ENCODE data around the gene EIF3A.
"Not testable (repeated sequence)": the region's sequence is repeated elsewhere in the genome, so short reads cannot be mapped to it uniquely, and the experiment has no call there.

Gene EIF3A, protein sequence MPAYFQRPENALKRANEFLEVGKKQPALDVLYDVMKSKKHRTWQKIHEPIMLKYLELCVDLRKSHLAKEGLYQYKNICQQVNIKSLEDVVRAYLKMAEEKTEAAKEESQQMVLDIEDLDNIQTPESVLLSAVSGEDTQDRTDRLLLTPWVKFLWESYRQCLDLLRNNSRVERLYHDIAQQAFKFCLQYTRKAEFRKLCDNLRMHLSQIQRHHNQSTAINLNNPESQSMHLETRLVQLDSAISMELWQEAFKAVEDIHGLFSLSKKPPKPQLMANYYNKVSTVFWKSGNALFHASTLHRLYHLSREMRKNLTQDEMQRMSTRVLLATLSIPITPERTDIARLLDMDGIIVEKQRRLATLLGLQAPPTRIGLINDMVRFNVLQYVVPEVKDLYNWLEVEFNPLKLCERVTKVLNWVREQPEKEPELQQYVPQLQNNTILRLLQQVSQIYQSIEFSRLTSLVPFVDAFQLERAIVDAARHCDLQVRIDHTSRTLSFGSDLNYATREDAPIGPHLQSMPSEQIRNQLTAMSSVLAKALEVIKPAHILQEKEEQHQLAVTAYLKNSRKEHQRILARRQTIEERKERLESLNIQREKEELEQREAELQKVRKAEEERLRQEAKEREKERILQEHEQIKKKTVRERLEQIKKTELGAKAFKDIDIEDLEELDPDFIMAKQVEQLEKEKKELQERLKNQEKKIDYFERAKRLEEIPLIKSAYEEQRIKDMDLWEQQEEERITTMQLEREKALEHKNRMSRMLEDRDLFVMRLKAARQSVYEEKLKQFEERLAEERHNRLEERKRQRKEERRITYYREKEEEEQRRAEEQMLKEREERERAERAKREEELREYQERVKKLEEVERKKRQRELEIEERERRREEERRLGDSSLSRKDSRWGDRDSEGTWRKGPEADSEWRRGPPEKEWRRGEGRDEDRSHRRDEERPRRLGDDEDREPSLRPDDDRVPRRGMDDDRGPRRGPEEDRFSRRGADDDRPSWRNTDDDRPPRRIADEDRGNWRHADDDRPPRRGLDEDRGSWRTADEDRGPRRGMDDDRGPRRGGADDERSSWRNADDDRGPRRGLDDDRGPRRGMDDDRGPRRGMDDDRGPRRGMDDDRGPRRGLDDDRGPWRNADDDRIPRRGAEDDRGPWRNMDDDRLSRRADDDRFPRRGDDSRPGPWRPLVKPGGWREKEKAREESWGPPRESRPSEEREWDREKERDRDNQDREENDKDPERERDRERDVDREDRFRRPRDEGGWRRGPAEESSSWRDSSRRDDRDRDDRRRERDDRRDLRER (N-terminal part only)

DNA sequence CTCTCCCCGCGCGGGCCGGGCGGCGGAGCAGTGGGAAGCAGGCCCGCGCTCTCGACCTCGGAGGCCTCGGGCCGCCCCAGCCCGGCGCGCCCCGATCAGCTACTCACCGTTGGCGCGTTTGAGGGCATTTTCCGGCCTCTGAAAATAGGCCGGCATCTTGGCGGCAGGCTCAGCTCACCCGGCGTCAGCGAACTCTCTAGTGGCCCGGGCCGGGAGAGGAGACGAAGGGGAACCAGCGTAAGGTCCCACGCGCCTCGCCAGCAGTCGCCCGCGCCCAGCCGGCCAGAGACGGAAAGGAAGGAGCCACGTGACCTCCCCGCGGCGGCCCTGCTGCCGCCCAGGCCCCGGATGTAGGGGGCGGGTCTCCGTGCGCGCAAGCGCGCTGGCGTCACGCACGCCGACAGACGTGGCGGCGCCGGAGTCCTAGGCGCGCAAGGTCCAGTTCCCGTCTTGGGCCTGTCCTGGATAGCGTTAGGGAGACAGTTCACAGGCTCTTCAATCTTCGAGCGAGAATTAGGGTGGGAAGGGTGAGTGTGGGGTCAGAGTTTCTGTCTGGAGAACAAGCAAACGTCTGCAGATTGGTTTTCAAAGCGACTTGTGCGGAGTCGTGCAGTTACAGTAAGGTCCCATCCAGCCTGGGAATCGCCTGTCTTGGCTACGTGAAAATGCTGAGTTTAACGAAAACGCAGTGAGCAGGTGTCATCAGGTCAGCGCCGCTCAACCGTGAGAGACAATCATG lies at the start of gene EIF3A:
Gene EIF3A (minus strand): TSS at position 297 of the 739 bp plus-strand sequence. CDS start 141 bp downstream, at position 156.
- peak; percentile 83 for DNase-seq (ENCODE audit: low read depth in 2 of 2)

DNA sequence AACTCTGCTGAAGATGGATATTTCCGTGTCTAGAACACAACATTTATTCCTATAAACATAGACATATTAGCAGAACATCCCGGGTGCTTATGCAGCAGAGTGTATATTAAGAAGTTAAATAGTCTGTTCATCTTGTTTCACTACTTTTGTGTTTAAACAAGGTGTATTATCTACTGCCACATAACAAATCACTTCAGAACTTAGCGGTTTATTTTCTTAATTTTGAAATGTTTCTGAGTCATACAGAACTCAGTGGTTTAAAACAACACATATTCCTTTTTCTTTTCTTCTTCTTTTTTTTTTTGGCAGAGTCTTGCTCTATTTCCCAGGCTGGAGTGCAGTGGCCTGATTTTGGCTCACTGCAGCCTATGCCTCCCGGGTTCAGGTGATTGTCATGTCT lies 49.1 kb upstream of the EIF3A start:
- no peak for DNase-seq (ENCODE audit: low read depth in 2 of 2)

DNA sequence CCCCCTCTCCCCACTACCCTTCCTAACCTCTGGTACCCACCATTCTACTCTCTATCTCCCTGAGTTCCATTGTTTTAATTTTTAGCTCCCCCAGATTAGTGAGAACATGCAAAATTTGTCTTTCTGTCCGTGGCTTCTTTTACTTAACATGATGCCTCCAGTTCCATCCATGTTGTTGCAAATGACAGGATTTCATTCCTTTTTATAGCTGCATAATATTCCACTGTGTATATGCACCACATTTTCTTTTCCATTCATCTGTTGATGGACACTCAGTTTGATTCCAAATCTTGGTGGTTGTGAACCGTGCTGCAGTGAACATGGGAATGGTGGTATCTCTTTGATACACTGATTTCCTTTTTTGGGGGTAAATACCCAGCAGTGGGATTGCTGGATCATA lies 45.3 kb upstream of the EIF3A start:
- no peak for DNase-seq (ENCODE audit: low read depth in 2 of 2)

DNA sequence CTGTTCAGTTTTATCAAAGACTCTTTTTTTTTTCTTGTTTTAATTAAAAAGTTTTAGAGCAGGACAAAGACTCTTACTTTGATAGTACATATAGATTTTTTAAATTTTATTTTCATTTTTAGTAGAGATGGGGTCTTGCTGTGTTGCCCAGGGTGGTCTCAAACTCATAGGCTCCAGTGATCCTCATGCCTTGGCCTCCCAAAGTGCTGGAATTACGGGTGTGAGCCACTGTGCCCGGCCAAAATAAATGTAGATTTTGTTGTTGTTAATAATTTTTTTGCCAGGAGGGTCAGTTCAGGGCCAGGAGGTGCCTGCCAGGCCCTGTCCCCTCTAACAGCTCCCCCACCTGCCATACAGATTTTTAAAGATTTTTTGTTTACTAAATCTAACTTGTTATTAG lies 40.3 kb upstream of the EIF3A start:
- DNase-seq (ENCODE audit: low read depth in 2 of 2): no peak

DNA sequence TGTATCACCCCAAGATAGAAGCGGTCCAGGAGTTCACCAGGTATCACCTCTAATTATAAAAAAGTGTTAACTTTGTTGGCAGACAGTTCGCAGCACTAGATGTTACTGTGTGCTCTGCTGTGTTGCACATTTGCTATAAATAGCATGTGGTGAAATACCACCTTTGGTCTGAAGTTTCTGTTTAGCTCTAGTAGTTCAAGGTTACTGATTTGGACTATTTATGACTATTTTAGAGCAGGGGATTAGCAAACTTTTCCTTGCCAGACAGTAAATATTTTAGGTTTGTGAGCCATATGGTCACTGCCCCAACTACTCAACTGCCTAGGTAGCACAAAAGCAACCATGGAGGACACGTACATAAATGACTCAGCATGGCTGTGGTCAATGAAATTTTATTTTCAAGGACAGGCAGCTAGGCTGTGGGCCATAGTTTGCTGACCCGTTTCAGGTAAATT lies 39.8 kb upstream of the EIF3A start:
- no peak for DNase-seq (ENCODE audit: low read depth in 2 of 2)

DNA sequence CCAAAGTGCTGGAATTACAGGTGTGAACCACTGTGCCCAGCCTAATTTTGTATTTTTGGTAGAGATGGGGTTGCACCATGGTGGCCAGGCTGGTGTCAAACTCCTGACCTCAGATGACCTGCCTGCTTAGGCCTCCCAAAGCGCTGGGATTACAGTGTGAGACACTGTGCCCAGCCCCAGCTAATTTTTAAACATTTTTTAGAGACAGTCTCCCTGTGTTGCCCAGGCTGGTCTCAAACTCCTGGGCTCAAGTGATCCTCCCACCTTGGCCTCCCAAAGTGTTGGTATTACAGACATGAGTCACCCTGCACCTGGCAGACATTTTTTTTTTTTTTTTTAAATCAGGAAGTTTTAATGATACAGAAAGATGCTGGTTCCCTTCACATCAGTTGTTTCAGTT lies 38.8 kb upstream of the EIF3A start:
- no peak for DNase-seq (ENCODE audit: low read depth in 2 of 2)

DNA sequence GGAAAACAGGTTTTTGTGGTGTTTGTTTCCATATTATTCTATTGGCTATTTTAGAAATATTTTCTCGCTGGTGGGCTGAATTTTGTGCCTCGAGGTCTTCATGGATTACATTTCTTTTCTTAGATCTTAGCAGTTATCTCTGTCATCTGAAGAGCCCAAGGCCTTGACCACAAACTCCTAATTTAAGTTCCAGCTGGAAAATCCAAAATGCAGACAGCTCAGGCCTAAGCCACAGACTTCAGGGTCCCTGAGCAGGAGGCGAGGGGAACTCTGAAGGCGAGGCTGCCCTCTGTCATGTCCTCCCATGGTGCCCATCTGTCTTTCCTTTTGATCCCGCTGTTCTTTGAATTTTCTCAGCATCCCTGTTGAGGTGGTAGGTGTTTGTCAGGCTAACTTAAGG lies 37.6 kb upstream of the EIF3A start:
- no peak for DNase-seq (ENCODE audit: low read depth in 2 of 2)

DNA sequence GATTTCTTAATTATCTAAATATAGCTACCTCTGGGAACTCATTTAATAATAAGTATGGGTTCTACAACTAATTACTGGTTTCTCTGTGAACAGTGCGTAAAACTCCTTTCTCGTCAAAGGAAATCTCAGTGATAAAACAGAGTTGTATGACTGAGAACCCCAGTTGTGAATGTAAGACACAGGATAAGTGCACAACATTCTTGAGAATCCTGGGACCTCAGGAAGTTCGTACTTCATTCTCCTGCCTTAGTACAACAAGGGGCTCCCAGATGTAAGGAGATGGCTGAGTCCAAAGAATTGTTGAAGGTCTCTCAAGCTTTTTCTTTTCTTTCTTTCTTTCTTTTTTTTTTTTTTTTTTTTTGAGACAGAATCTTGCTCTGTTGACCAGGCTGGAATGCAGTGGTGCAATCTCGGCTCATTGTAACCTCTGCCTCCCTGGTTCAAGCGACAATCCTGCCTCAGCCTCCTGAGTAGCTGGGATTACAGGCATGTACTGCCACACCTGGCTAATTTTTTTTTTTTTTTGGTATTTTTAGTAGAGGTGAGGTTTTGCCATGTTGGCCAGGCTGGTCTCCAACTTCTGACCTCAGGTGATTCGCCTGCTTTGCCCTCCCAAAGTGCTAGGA lies 35.8 kb upstream of the EIF3A start:
- DNase-seq (ENCODE audit: low read depth in 2 of 2): no peak

DNA sequence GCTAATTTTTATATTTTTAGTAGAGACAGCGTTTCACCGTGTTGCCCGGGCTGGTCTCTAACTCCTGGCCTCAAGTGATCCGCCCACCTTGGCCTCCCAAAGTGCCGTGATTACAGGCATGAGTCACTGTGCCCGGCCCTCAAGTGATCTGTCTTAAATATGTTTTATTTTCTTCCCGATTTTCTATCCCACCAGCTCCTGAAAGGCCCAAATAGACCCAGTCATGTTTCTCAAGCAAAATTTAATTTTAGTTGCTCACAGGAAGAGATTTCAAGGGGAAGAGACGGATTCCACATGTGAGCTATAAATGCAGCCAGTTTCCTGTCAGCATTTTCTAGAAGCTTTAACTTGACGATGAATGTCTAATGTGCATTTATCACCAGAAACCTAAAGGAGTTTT lies 35.3 kb upstream of the EIF3A start:
- DNase-seq (ENCODE audit: low read depth in 2 of 2): no peak

DNA sequence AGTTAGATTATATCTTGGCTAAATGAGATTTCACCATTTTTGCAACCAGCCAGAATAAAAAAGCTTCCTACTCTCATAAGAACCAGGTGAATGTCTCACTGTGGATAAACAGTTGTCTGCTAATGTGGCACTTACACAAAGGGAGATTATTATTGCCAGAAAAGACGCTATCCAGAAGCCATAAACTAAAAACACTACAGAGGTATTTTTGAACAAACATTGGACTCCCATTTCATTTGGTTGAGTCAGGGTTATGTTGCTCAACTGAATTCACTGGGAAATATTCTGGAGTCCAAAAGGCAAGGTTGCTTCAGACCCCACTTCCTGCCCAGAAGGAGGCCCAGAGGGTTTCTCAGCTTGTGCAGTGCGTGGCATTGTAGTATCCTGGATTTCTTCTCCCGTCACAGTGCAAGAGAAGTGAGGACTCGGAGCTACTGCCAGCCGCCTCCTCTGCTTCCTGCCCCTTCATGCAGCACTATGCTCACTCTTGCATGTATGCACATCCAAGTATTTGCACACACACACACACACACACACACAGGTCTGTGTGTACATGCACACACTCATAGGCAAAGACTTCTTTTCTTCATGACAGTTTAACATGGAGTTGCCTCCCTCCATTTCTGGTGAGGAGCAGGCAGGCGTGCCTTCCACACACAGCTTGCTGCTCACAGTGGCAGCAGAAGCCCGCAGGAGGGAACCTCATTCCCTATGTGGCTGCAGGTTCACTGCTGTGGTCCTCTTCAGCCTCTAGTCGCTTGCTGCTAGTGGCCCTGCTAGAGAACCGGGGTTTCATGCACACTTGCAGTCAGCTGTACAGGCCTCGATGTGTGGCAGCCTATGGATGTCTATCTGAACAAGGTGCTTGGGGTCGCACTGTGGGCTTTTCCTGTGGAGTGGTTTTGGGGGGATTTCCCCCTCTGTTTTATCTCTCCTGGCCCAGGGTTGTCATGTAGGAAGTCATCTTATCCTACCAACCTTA lies 33.4 kb upstream of the EIF3A start:
- no peak for DNase-seq (ENCODE audit: low read depth in 2 of 2)

DNA sequence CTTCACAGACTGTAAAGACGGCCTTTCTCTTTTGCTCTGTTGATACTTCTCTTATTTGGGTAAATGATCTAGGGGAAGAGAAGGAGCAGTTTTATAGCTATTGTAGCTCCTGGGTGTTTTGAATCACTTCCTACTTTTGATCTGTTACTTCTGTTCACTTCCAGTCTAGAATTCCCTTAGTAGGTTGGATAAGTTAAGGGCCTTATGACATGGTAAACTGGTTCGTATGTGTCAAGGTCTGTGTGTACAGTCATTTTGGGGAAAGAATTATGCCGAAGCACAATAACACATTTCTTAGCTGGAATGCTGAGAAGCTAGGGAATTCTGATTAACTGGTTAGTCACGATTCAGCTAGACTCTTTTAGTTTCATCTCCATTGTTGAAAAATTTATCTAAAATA lies 31.4 kb upstream of the EIF3A start:
- DNase-seq (ENCODE audit: low read depth in 2 of 2): no peak

DNA sequence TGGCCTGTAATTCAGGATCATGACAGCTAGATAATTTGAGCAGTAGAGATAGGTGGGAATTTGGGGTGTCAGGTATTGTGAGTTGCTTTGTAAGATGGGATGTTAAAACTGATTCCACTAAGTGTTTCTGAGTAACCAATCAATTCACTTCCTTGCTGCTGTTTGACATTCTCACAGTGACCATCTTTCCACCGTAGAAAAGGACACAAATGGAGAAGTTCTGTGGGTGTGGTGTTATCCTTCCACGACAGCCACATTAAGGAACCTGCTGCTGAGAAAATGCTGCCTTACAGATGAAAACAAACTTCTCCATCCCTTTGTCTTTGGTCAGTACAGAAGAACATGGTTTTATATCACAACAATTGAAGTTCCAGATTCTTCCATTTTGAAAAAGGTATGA lies 27.2 kb upstream of the EIF3A start:
- DNase-seq (ENCODE audit: low read depth in 2 of 2): not testable (repeated sequence)

DNA sequence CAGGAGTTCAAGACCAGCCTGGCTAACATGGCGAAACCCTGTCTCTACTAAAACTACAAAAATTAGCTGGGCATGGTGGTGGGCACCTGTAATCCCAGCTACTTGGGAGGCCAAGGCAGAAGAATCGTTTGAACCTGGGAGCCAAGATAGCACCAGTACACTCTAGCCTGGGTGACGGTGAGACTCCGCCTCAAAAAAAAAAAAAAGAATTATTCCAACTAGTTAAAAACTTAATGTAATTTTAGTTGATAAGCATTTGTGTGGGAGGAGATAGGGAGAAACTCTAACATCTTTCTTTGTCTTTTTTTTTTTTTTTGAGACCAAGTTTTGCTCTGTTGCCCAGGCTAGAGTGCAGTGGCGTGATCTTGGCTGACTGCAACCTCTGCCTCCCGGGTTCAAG lies 26.5 kb upstream of the EIF3A start:
- DNase-seq (ENCODE audit: low read depth in 2 of 2): not testable (repeated sequence)

DNA sequence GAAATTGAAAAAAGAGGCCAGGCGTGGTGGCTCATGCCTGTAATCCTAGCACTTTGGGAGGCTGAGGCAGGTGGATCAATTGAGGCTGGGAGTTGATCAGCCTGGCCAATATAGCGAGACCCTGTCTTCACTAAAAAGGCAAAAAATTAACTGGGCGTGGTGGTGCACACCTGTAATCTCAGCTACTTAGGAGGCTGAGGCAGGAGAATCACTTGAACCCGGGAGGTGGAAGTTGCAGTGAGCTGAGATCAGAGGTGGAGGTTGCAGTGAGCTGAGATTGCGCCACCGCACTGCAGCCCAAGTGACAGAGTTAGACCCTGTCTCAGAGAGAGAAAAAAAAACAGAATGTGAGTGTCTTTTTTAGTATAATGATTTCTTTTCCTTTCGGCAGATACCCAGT lies 25.3 kb upstream of the EIF3A start:
- DNase-seq (ENCODE audit: low read depth in 2 of 2): not testable (repeated sequence)

DNA sequence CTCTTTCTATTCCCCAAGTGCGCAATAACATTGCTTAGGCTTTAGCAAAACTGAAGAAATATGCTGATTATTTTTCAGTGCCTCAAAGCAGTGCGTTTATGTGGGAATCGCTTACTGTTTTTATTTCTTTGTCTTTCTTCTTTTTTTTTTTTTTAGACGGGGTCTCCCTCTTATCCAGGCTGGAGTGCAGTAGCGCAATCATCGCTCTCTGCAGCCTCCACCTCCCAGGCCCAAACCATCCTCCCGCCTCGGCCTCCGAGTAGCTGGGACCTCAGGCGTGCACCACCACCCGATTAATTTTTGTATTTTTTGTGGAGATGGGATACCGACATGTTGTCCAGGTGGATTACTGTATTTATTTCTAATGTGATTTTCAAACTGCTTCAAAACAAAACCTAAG lies 24.5 kb upstream of the EIF3A start:
- no peak for DNase-seq (ENCODE audit: low read depth in 2 of 2)

DNA sequence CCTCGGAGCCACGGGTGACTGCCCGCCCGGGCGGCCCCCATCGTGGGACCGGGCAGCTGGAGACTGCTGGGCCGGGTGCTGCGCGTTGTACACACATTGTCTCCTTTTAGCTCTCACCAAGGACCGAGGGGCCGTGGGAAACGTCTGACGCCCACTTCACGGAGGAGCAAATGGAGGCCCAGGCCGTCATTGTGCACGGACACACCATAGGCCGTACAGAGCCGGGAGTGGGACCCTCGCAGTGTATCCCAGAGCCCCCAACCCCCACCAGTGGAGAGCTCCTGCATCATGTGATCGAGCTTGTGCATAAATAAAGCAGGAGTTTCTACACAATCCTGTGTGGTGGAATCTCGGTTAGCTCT lies 24.0 kb upstream of the EIF3A start:
- no peak for DNase-seq (ENCODE audit: low read depth in 2 of 2)

DNA sequence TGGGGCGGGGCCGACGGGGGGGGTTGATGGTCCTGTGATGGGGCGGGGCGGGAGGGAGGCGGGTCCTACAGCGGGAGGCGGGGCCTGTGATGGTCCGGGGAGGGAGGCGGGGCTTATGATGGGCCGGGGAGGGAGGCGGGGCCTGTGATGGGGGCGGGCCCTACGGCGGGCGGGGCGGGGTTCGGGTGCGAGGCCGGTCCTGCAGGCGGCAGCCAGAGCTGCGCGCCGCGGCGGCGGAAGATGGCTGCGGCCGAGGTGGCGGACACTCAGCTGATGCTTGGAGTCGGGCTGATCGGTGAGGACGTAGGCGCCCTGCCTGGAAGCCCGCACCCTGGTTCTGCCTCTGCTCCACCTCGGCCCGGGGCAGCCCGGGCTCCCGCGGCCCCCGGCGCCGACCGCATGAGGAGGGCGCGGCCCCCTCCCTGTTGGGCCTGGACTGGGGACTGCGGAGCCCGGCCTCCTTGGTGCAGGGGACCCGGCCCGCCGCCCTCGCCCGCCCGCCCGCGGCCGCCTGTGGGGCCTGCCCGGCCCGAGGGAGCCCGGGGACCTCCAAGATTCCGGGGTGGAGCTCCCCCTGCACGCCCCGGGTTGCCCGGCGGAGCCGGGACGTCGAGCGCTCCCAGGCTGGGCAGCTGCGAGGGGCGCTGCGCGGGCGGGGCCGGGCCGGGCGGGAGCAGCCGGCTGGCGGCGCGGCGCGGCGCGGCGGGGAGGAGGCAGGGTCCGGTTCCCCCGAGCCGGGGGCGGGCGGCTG lies 23.5 kb upstream of the EIF3A start, which contains the start of gene DENND10:
Gene DENND10 (plus strand): TSS at position 211 of the 751 bp plus-strand sequence. CDS start 30 bp downstream, at position 241.
- peak; percentile 45 to 73 for DNase-seq (ENCODE audit: low read depth in 2 of 2)

DNA sequence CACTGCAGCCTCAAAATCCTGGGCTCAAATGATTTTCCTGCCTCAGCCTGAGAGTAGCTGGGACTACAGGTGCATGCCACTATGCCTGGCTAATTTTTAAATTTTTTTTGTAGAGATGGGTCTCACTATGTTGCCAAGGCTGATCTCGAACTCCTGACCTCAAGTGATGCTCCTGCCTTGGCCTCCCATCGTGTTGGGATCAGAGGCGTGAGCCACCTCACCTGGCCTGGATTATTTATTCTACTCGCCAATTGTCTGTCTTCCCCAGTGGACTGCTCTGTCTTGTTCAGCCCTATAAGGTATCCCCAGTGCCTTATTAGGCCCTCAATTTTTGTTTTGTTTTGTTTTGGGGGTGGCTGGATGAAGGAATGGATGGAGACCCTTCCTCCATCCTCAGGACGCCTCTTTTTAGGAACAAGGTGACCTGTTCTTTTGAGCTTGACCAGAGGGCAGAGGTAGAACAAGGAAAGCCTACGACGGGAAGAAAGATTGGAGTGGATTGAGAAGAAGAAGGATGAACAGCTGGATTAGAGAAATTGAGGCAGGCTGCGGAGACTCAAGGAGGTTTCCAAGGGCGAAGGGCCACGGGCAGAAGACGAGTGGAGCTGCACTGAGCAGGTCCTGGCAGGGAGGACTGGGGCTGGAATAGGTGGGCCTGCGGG lies 22.8 kb upstream of the EIF3A start:
- no peak for DNase-seq (ENCODE audit: low read depth in 2 of 2)
